Measurements from ENCODE around the gene CPED1. TPM values are rescaled to one million over a fixed set of nuclear protein-coding genes. Genes with fewer than 3 reads are reported as not detected.
A peak's percentile ranks its signal among the peaks of the same experiment; 100 is the strongest.

CPED1 gene
- polyA plus RNA-seq (ENCODE audit: low read depth in 6 of 6) = 1 to 10 TPM in 1 of 6 donors, under 1 TPM in 5; 0.16 to 1.2 (median 0.39) TPM

GRCh38 chr7:120988591-120989256, at the start of gene CPED1:
CPED1 (plus strand) TSS chr7:120988711; CDS start chr7:120989622, 911 bp downstream.
- Mint-ChIP-seq H3K27me3 (peaks cover 5 to 34% (median 27%) of the 10 kb centered on the region in 3 donors), H3K9me3 (no peaks in the 10 kb centered on the region), H3K4me1 (peaks cover 18 to 21% (median 21%) of the 10 kb centered on the region in 3 donors), H3K36me3 (no peaks in the 10 kb centered on the region), H3K27ac (peak within 1 kb of the TSS in 3 of 6 donors; percentile 20 to 90 (median 73)), H3K4me3 (peak within 1 kb of the TSS; percentile 81 to 91 (median 88))
- DNase-seq (peak; percentile 47), ATAC-seq (ENCODE audit: low read depth in 2 of 2) (peak; percentile 71 to 76)

GRCh38 chr7:120939345-120939744, 49.2 kb upstream of the CPED1 start:
- no peak overlapping the region for H3K27ac Mint-ChIP-seq
- ATAC-seq (ENCODE audit: low read depth in 2 of 2) (no peak), DNase-seq (no peak)
- H3K4me3 Mint-ChIP-seq = peak overlapping the region in 1 of 8 donors; percentile 36
- H3K27me3 Mint-ChIP-seq = peaks cover 4 to 11% (median 8%) of the 10 kb centered on the region in 3 donors
- no peaks in the 10 kb centered on the region for H3K4me1 Mint-ChIP-seq
- H3K9me3 Mint-ChIP-seq = no peaks in the 10 kb centered on the region
- no peaks in the 10 kb centered on the region for H3K36me3 Mint-ChIP-seq

GRCh38 chr7:120941064-120941463, 47.4 kb upstream of the CPED1 start:
- no peak overlapping the region for H3K27ac Mint-ChIP-seq
- H3K36me3 Mint-ChIP-seq = no peaks in the 10 kb centered on the region
- ATAC-seq (ENCODE audit: low read depth in 2 of 2) (peak; percentile 48 to 52), DNase-seq (no peak)
- H3K9me3 Mint-ChIP-seq = no peaks in the 10 kb centered on the region
- H3K4me1 Mint-ChIP-seq = no peaks in the 10 kb centered on the region
- peaks cover 0 to 4% (median 1%) of the 10 kb centered on the region in 3 donors for H3K27me3 Mint-ChIP-seq
- H3K4me3 Mint-ChIP-seq = no peak overlapping the region

- Mint-ChIP-seq H3K36me3 (no peaks in the 10 kb centered on the region), H3K4me1 (no peaks in the 10 kb centered on the region), H3K27me3 (peaks cover 0 to 7% (median 4%) of the 10 kb centered on the region in 3 donors), H3K9me3 (no peaks in the 10 kb centered on the region), H3K27ac (no peak overlapping the region), H3K4me3 (no peak overlapping the region)
- no peak for DNase-seq
- no peak for ATAC-seq (ENCODE audit: low read depth in 2 of 2)
Observed at GRCh38 chr7:120941856-120942255, 46.7 kb upstream of the CPED1 start.

GRCh38 chr7:120942861-120943260, 45.6 kb upstream of the CPED1 start:
- no peak for ATAC-seq (ENCODE audit: low read depth in 2 of 2)
- Mint-ChIP-seq H3K4me3 (no peak overlapping the region), H3K36me3 (no peaks in the 10 kb centered on the region), H3K27ac (no peak overlapping the region), H3K4me1 (no peaks in the 10 kb centered on the region), H3K27me3 (peaks cover 0 to 7% (median 7%) of the 10 kb centered on the region in 3 donors), H3K9me3 (no peaks in the 10 kb centered on the region)
- DNase-seq = no peak

GRCh38 chr7:120944826-120945562, 43.5 kb upstream of the CPED1 start:
- H3K4me3 Mint-ChIP-seq = no peak overlapping the region
- peaks cover 7 to 8% (median 8%) of the 10 kb centered on the region in 3 donors for H3K4me1 Mint-ChIP-seq
- H3K9me3 Mint-ChIP-seq = no peaks in the 10 kb centered on the region
- DNase-seq (no peak), ATAC-seq (ENCODE audit: low read depth in 2 of 2) (no peak)
- no peaks in the 10 kb centered on the region for H3K36me3 Mint-ChIP-seq
- H3K27me3 Mint-ChIP-seq = peaks cover 0 to 7% (median 7%) of the 10 kb centered on the region in 3 donors
- H3K27ac Mint-ChIP-seq = no peak overlapping the region

GRCh38 chr7:120947980-120948379, 40.5 kb upstream of the CPED1 start:
- no peaks in the 10 kb centered on the region for H3K9me3 Mint-ChIP-seq
- H3K36me3 Mint-ChIP-seq = no peaks in the 10 kb centered on the region
- no peak for DNase-seq
- peak overlapping the region in 2 of 8 donors; percentile 36 to 91 for H3K4me3 Mint-ChIP-seq
- no peak for ATAC-seq (ENCODE audit: low read depth in 2 of 2)
- H3K4me1 Mint-ChIP-seq = peaks cover 15 to 20% (median 19%) of the 10 kb centered on the region in 3 donors
- H3K27ac Mint-ChIP-seq = peak overlapping the region in 2 of 6 donors; percentile 78 to 91
- peaks cover 0 to 7% (median 7%) of the 10 kb centered on the region in 3 donors for H3K27me3 Mint-ChIP-seq

- H3K27me3 Mint-ChIP-seq = peaks cover 0 to 7% (median 7%) of the 10 kb centered on the region in 3 donors
- ATAC-seq (ENCODE audit: low read depth in 2 of 2) = no peak
- peak overlapping the region; percentile 5 to 99 (median 99) for H3K27ac Mint-ChIP-seq
- H3K36me3 Mint-ChIP-seq = no peaks in the 10 kb centered on the region
- H3K4me3 Mint-ChIP-seq = peak overlapping the region; percentile 91 to 97 (median 93)
- peaks cover 15 to 25% (median 19%) of the 10 kb centered on the region in 3 donors for H3K4me1 Mint-ChIP-seq
- H3K9me3 Mint-ChIP-seq = no peaks in the 10 kb centered on the region
- no peak for DNase-seq
Observed at GRCh38 chr7:120949393-120949911, 39.1 kb upstream of the CPED1 start.

GRCh38 chr7:120949998-120950538, 38.4 kb upstream of the CPED1 start:
- H3K4me3 Mint-ChIP-seq = peak overlapping the region; percentile 91 to 97 (median 93)
- H3K9me3 Mint-ChIP-seq = no peaks in the 10 kb centered on the region
- H3K27me3 Mint-ChIP-seq = peaks cover 0 to 7% (median 7%) of the 10 kb centered on the region in 3 donors
- peak overlapping the region; percentile 99 to 100 (median 99) for H3K27ac Mint-ChIP-seq
- H3K4me1 Mint-ChIP-seq = peaks cover 18 to 25% (median 19%) of the 10 kb centered on the region in 3 donors
- DNase-seq (no peak), ATAC-seq (ENCODE audit: low read depth in 2 of 2) (no peak)
- H3K36me3 Mint-ChIP-seq = no peaks in the 10 kb centered on the region

GRCh38 chr7:120950539-120951308, 37.8 kb upstream of the CPED1 start, which contains the start of gene ING3:
ING3 (plus strand) TSS chr7:120950777; CDS start chr7:120950897, 120 bp downstream.
- DNase-seq (peak; percentile 98), ATAC-seq (ENCODE audit: low read depth in 2 of 2) (peak; percentile 87)
- H3K27ac Mint-ChIP-seq = peak within 1 kb of the TSS; percentile 99 to 100 (median 99)
- H3K27me3 Mint-ChIP-seq = peaks cover 0 to 7% (median 7%) of the 10 kb centered on the region in 3 donors
- peaks cover 19 to 25% (median 19%) of the 10 kb centered on the region in 3 donors for H3K4me1 Mint-ChIP-seq
- peak within 1 kb of the TSS; percentile 91 to 97 (median 93) for H3K4me3 Mint-ChIP-seq
- peaks cover 0 to 3% of the 10 kb centered on the region in 2 donors for H3K36me3 Mint-ChIP-seq
- H3K9me3 Mint-ChIP-seq = no peaks in the 10 kb centered on the region

GRCh38 chr7:120951309-120951699, 37.2 kb upstream of the CPED1 start:
- peak overlapping the region; percentile 91 to 97 (median 93) for H3K4me3 Mint-ChIP-seq
- no peaks in the 10 kb centered on the region for H3K9me3 Mint-ChIP-seq

GRCh38 chr7:120951826-120952225, 36.7 kb upstream of the CPED1 start:
- H3K4me3 Mint-ChIP-seq = peak overlapping the region; percentile 47 to 97 (median 92)
- peaks cover 19 to 25% (median 19%) of the 10 kb centered on the region in 3 donors for H3K4me1 Mint-ChIP-seq
- DNase-seq (no peak), ATAC-seq (ENCODE audit: low read depth in 2 of 2) (no peak)
- peaks cover 0 to 7% (median 0%) of the 10 kb centered on the region in 3 donors for H3K27me3 Mint-ChIP-seq
- peaks cover 0 to 8% of the 10 kb centered on the region in 2 donors for H3K36me3 Mint-ChIP-seq
- H3K27ac Mint-ChIP-seq = peak overlapping the region; percentile 89 to 100 (median 99)
- no peaks in the 10 kb centered on the region for H3K9me3 Mint-ChIP-seq

More at GRCh38 chr7:120951309-120951699, 37.2 kb upstream of the CPED1 start:
- Mint-ChIP-seq H3K36me3 (peaks cover 0 to 6% of the 10 kb centered on the region in 2 donors), H3K27me3 (peaks cover 0 to 7% (median 3%) of the 10 kb centered on the region in 3 donors), H3K27ac (peak overlapping the region; percentile 99 to 100 (median 99)), H3K4me1 (peaks cover 19 to 25% (median 19%) of the 10 kb centered on the region in 3 donors)
- no peak for DNase-seq
- ATAC-seq (ENCODE audit: low read depth in 2 of 2) = no peak
